A673 (cell line): ENCODE data around the gene TK2.

Experiments used
- EZH2 ChIP-seq: fragments of 200-600 bp; sonication (generic); IDR thresholded peaks from 2 replicates; pipeline ENCODE4 v1.6.1; 2017; ENCODE audit warnings: borderline replicate concordance, low read depth, mild to moderate bottlenecking, mixed read lengths, antibody characterized with exemption, low read length; ENCODE audit not compliant: poor library complexity, severe bottlenecking
- TF ChIP-seq, protein P1 (sequence below): fragments of 300-800, 200-600 bp; sonication (generic); conservative IDR thresholded peaks from 2 replicates; pipeline ENCODE4 v1.5.1; 2017; ENCODE audit warnings: low read depth, mild to moderate bottlenecking, antibody characterized with exemption, low read length, moderate library complexity, mixed read lengths

DNA sequence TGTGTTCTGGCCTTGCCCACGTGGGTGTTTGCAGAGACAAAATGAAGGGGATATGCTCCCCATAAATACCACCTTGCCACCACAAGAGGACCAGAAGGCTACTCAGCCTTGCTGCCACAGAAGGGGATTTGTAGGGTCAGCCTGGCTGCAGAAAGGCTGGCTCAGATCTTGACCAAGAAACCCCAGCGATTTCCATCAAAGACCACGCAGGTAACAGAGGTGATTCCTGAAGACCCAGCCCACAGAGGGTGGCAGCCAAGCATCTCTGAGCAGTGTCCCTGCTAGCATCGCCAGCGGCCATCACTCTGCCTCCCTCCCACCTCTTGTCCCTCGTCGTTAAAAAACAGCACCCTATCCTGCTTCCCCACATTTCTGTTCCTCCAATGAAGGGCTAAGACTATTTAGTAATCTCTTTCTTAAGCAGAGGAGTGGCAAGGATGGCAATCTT, 68.0 kb downstream of the TK2 start:
- TF ChIP-seq, protein P1, sequence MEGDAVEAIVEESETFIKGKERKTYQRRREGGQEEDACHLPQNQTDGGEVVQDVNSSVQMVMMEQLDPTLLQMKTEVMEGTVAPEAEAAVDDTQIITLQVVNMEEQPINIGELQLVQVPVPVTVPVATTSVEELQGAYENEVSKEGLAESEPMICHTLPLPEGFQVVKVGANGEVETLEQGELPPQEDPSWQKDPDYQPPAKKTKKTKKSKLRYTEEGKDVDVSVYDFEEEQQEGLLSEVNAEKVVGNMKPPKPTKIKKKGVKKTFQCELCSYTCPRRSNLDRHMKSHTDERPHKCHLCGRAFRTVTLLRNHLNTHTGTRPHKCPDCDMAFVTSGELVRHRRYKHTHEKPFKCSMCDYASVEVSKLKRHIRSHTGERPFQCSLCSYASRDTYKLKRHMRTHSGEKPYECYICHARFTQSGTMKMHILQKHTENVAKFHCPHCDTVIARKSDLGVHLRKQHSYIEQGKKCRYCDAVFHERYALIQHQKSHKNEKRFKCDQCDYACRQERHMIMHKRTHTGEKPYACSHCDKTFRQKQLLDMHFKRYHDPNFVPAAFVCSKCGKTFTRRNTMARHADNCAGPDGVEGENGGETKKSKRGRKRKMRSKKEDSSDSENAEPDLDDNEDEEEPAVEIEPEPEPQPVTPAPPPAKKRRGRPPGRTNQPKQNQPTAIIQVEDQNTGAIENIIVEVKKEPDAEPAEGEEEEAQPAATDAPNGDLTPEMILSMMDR = no peak
- TF ChIP-seq EZH2 = no peak
